K562 (cell line): ENCODE measurements around the gene ZNF736. TPM values are rescaled to one million over a fixed set of nuclear protein-coding genes. Genes with fewer than 3 reads are reported as not detected.

Source experiments
- ATAC-seq: fragments of 200-7000 bp; cut with Tn5 transposase; 3 replicates; pipeline ENCODE4 v1.9.1; 2020; ENCODE audit warnings: moderate library complexity
- BruUV-seq: library from RNA; stranded (reverse); fragments of 400-500 nt; replicated peaks from 2 replicates; lab custom pipeline; 2021; lab: Mats Ljungman, UMichigan
- CTCF ChIA-PET: fragments of 300-600 bp; formaldehyde crosslinking; extraction: SDS; loops from one replicate; lab custom pipeline; 2021; ENCODE audit warnings: low intra/inter-chr PET ratio; lab: Yijun Ruan, JAX
- POLR2A ChIA-PET: fragments of 300-600, 350-650 bp; sonication (Branson Sonifier 250); formaldehyde crosslinking; extraction: SDS; loops from one replicate; lab custom pipeline; 2021; ENCODE audit warnings: antibody characterized with exemption, inconsistent platforms; lab: Yijun Ruan, JAX
- DNase-seq, 4 experiments: peaks; one replicate each; pipeline versions ENCODE4 v3.0.0 to v3.0.0-alpha.2; 2011 to 2018; ENCODE audit warnings: low spot score in 3 of 4, mixed read lengths in 3 of 4; ENCODE audit errors: extremely low read depth in 1 of 4
- FAIRE-seq: peaks from 2 replicates; lab custom pipeline; 2011; peaks lifted over from hg19 to GRCh38; lab: Jason Lieb, UNC
- H2AFZ ChIP-seq: 2 replicates; pipeline ENCODE4 v1.6.0; 2011; ENCODE audit warnings: low read depth, low read length, control low read depth, inconsistent platforms
- H3K27ac ChIP-seq: fragments of 200-600 bp; 3 replicates; pipeline ENCODE4 v1.8.0; 2011; ENCODE audit warnings: low read depth, mild to moderate bottlenecking, control low read depth, inconsistent platforms, low read length, moderate library complexity, mixed read lengths; ENCODE audit errors: extremely low read depth
- H3K27me3 ChIP-seq, 2 experiments: fragments of 300-600 bp in 1 of 2; 2 replicates in 1 of 2; 3 replicates in 1 of 2; pipeline versions ENCODE4 v1.6.0 to v1.8.0; 2011; ENCODE audit warnings: inconsistent platforms in 2 of 2, low read length in 2 of 2, mild to moderate bottlenecking in 1 of 2, mixed read lengths in 1 of 2, moderate library complexity in 1 of 2; ENCODE audit not compliant: control insufficient read depth in 2 of 2, insufficient read depth in 2 of 2
- H3K36me3 ChIP-seq: fragments of 300-600 bp; 3 replicates; pipeline ENCODE4 v1.8.0; 2011; ENCODE audit warnings: mild to moderate bottlenecking, low read length, inconsistent platforms; ENCODE audit not compliant: control insufficient read depth, insufficient read depth
- H3K4me1 ChIP-seq, 2 experiments: fragments of 200-600 bp in 1 of 2; replicated peaks in 1 of 2; 2 replicates in 1 of 2; 3 replicates in 1 of 2; pipeline versions ENCODE4 v1.5.1 to v1.8.0; 2011; ENCODE audit warnings: inconsistent platforms in 2 of 2, low read length in 2 of 2, mild to moderate bottlenecking in 1 of 2, mixed read lengths in 1 of 2, moderate library complexity in 1 of 2; ENCODE audit not compliant: control insufficient read depth in 2 of 2, insufficient read depth in 2 of 2
- H3K4me2 ChIP-seq: 2 replicates; pipeline ENCODE4 v1.6.1; 2011; ENCODE audit warnings: low read length, control low read depth, inconsistent platforms, mixed read lengths; ENCODE audit not compliant: insufficient read depth
- H3K4me3 ChIP-seq: fragments of 200-600 bp; sonication (generic), shearing (Covaris generic); 2 replicates; pipeline ENCODE4 v1.5.1; 2016; ENCODE audit warnings: control low read depth, inconsistent platforms
- H3K79me2 ChIP-seq: fragments of 200-600 bp; 3 replicates; pipeline ENCODE4 v1.8.0; 2011; ENCODE audit warnings: low read length, inconsistent platforms; ENCODE audit not compliant: control insufficient read depth, insufficient read depth
- H3K9ac ChIP-seq, 2 experiments: 2 replicates each; pipeline versions ENCODE4 v1.6.0 to v1.6.1; 2011; ENCODE audit warnings: low read depth in 2 of 2, low read length in 2 of 2, control low read depth in 1 of 2, inconsistent platforms in 1 of 2, mild to moderate bottlenecking in 1 of 2, mixed read lengths in 1 of 2; ENCODE audit not compliant: insufficient read depth in 1 of 2
- H3K9me1 ChIP-seq: one replicate; pipeline ENCODE4 v1.6.0; 2011; ENCODE audit warnings: inconsistent platforms, mild to moderate bottlenecking, low read length, moderate library complexity; ENCODE audit not compliant: control insufficient read depth, insufficient read depth
- H3K9me3 ChIP-seq: replicated peaks from 2 replicates; pipeline ENCODE4 v1.5.1; 2011; ENCODE audit warnings: low read depth, low read length, inconsistent platforms; ENCODE audit not compliant: control insufficient read depth, insufficient read depth
- H4K20me1 ChIP-seq: replicated peaks from 2 replicates; pipeline ENCODE4 v1.6.1; 2011; ENCODE audit warnings: low read length, inconsistent platforms, mixed read lengths; ENCODE audit not compliant: control insufficient read depth, insufficient read depth
- CHD2 ChIP-seq: IDR thresholded peaks from 2 replicates; pipeline ENCODE4 v1.6.1; 2011; ENCODE audit warnings: low read depth, low read length
- RBM39 ChIP-seq: fragments of 200-400 bp; formaldehyde crosslinking; optimal IDR thresholded peaks from 2 replicates; pipeline ENCODE3; 2018; ENCODE audit warnings: low read depth, low read length
- SAP30 ChIP-seq: fragments of 200-600 bp; sonication (generic); IDR thresholded peaks from 2 replicates; pipeline ENCODE4 v1.6.1; 2012; ENCODE audit warnings: borderline replicate concordance, low read depth, mild to moderate bottlenecking, moderate library complexity, low read length, control low read depth, inconsistent platforms; ENCODE audit not compliant: insufficient read depth, poor library complexity, severe bottlenecking
- SIRT6 ChIP-seq: IDR thresholded peaks from one replicate; pipeline ENCODE4 v1.6.1; 2012; ENCODE audit warnings: low read depth, mild to moderate bottlenecking, control low read depth, inconsistent platforms, low read length, moderate library complexity
- STAG1 ChIP-seq: sonication (generic); formaldehyde crosslinking; IDR thresholded peaks from 2 replicates; pipeline ENCODE4 v1.5.0; 2020; ENCODE audit warnings: missing genetic modification reagents, borderline replicate concordance
- TCF3 ChIP-seq: sonication (generic); formaldehyde crosslinking; IDR thresholded peaks from 2 replicates; pipeline ENCODE4 v1.4.0; 2020; ENCODE audit warnings: mild to moderate bottlenecking, missing genetic modification reagents
- WGBS: fragments of 100-300 bp; shearing (Covaris generic); methylation state at CpG from one replicate; pipeline ENCODE4 v1.1.6; 2016; ENCODE audit warnings: low coverage, mixed read lengths; ENCODE audit not compliant: insufficient coverage; ENCODE audit errors: missing lambda C conversion rate; 5-methylcytosine and 5-hydroxymethylcytosine counted together
- in situ Hi-C: fragments of 300-500 bp; cut with MboI; formaldehyde crosslinking; loops from 4 replicates; pipeline ENCODE4 v1.15.0; 2018; ENCODE audit warnings: inconsistent platforms, mixed read lengths
- intact Hi-C: fragments of 100-400 bp; cut with micrococcal nuclease; formaldehyde crosslinking; loops from 2 replicates; pipeline ENCODE4 v1.14.2; 2022
- polyA plus RNA-seq, 8 experiments: library from polyadenylated mRNA; depleted of rRNA in 4 of 8; stranded (reverse) in 5 of 8; unstranded in 3 of 8; fragments of >200 nt; fragmentation: Nextera tagmentation in 2 of 8; fragmentation: Illumina TruSeq in 1 of 8; extraction: Ambion mirVana in 2 of 8; extraction: Trizol in 1 of 8; gene quantifications; 2 replicates each; pipeline versions ENCODE4 v1.2.1 to v1.2.3, GENCODE V29; 2011 to 2014; ENCODE audit warnings: inconsistent platforms in 1 of 8, missing spikeins in 1 of 8
- total RNA-seq, 7 experiments: library from RNA; depleted of rRNA in 6 of 7; stranded (reverse); fragments of >200 nt in 6 of 7; fragmentation: Illumina TruSeq in 2 of 7; extraction: Trizol in 2 of 7; gene quantifications; 2 replicates each; pipeline versions ENCODE4 v1.2.1 to v1.2.3, GENCODE V29; 2011 to 2021; ENCODE audit warnings: low replicate concordance in 1 of 7
- TF ChIP-seq, protein P1 (sequence below): sonication (generic); formaldehyde crosslinking; IDR thresholded peaks from 2 replicates; pipeline ENCODE4 v1.8.0; 2022; ENCODE audit warnings: mild to moderate bottlenecking, missing genetic modification reagents
- TF ChIP-seq, protein P2 (sequence below): fragments of 450-650 bp; formaldehyde crosslinking; IDR thresholded peaks from 2 replicates; pipeline ENCODE4 v1.4.0; 2022; ENCODE audit warnings: missing genetic modification characterization

The ZNF736 gene
- total and polyA plus RNA-seq, 9 of the 15 experiments (the other 6 are each of a cell fraction or from before 2014, with no cell fraction given), result 2.7 to 15.6 (median 7.6) TPM

GRCh38 chr7:64373017-64373416 lies 59.3 kb downstream of the ZNF736 start:
- no peaks in the 10 kb centered on the region for H3K36me3 ChIP-seq
- no peaks in the 10 kb centered on the region for H4K20me1 ChIP-seq
- in situ Hi-C loops (no loop called here), intact Hi-C loops (no loop called here)
- H3K9me1 ChIP-seq, result no peaks in the 10 kb centered on the region
- POLR2A ChIA-PET, result no interaction called here
- 0% methylated on average over 2 of the region's 2 CpGs for WGBS
- H3K27me3 ChIP-seq, result no peaks in the 10 kb centered on the region
- H3K9me3 ChIP-seq, result no peaks in the 10 kb centered on the region
- no peak overlapping the region for H3K9ac ChIP-seq
- H3K4me3 ChIP-seq, result no peak overlapping the region
- no peak overlapping the region for H3K4me2 ChIP-seq
- H3K4me1 ChIP-seq, result no peaks in the 10 kb centered on the region
- no TSS peak for BruUV-seq
- DNase-seq (no peak), FAIRE-seq (no peak), ATAC-seq (no peak)
- no peak overlapping the region for H3K27ac ChIP-seq
- no peak overlapping the region for H2AFZ ChIP-seq
- CTCF ChIA-PET, result no interaction called here
- TF ChIP-seq, protein P1, sequence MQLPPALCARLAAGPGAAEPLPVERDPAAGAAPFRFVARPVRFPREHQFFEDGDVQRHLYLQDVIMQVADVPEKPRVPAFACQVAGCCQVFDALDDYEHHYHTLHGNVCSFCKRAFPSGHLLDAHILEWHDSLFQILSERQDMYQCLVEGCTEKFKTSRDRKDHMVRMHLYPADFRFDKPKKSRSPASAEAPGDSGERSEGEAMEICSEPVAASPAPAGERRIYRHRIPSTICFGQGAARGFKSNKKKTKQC (CRISPR knock-in tag), result no peak
- TF ChIP-seq TCF3 (no peak), CHD2 (no peak), SIRT6 (no peak), SAP30 (no peak), STAG1 (CRISPR knock-in tag) (no peak), RBM39 (no peak)
- TF ChIP-seq, protein P2, sequence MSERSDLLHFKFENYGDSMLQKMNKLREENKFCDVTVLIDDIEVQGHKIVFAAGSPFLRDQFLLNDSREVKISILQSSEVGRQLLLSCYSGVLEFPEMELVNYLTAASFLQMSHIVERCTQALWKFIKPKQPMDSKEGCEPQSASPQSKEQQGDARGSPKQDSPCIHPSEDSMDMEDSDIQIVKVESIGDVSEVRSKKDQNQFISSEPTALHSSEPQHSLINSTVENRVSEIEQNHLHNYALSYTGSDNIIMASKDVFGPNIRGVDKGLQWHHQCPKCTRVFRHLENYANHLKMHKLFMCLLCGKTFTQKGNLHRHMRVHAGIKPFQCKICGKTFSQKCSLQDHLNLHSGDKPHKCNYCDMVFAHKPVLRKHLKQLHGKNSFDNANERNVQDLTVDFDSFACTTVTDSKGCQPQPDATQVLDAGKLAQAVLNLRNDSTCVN (CRISPR knock-in tag), result no peak
- TF ChIP-seq, all 486 proteins: peak for 0
- no peaks in the 10 kb centered on the region for H3K79me2 ChIP-seq
